Fibroblast of skin of left quadriceps (primary cell): ENCODE data around the gene BRI3.

Experiments used
- DNase-seq, 2 experiments: peaks; one replicate each; pipeline ENCODE4 v3.0.0-alpha.2; 2013; ENCODE audit warnings: low read depth in 2 of 2

Gene BRI3

DNA sequence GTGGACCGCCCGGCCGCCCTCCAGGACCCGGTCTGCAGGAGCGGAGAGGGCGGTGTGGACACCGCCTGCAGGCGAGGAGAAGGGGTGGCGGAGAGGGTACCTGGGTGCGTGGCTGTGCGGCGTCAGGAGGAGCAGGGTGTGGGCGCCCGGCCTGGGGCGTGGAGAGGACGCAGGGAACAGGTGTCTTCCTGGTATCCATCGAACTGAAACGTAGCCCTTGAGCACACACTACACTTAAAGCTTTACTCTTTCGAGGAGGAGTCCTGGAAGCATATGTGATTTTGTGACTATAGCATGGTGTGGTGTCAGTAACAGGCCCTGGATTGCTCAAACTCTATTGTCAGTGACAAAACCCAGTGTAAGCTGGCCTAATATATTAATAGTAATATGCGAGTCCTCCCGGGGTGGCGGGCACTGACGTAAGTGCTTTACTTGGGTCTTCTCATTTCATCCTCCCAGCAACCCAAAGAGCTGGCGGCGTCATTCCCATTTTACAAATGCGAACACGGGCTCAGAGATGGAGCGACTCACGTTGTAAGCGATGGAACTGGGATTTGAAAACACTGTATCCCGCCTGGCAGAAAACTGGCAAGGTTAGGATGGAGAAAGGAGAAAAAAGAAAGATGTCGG lies 28.9 kb upstream of the BRI3 start:
- DNase-seq: no peak

DNA sequence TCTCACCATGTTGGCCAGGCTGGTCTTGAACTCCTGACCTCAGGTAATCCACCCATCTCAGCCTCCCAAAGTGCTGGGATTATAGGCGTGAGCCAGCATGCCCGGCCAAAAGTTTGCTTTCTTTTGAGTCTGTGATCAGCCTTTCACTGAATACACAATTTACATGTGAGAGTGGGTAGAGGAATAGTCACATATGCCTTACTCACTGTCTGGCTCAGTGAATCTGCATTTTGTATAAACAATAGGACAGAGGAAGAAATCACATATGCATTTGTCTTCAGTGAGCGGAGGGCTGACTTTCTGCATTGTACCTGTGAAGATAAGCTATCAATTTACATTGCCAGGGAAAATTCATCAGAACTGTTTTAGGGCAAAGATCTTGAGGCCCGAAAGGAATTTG lies 27.0 kb upstream of the BRI3 start:
- DNase-seq: no peak

DNA sequence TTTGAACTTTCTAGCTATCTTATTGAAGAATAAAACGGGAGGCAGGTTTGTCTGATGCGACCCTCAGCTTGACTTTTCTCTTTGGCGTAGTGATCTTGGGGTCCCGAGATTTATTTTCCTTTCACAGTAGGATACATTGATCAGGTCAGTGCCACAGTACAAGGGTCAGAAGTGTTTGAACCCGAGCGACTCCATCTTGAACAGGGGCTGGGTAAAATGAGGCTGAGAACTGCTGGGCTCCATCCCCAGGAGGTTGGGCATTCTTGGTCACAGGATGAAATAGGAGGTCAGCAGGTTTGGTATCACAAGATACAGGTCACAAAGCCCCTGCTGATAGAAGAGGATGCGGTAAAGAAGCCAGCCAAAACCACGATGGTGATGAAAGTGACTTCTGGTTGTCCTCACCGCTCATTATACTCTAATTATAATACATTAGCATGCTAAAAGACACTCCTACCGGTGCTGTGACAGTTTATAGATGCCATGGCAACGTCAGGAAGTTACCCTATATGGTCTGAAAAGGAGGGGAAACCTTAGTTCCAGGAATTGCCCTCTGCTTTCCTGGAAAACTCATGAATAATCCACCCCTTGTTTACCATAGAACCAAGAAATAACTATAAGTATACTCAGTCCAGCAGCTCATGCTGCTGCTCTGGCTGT lies 26.4 kb upstream of the BRI3 start:
- DNase-seq: no peak

DNA sequence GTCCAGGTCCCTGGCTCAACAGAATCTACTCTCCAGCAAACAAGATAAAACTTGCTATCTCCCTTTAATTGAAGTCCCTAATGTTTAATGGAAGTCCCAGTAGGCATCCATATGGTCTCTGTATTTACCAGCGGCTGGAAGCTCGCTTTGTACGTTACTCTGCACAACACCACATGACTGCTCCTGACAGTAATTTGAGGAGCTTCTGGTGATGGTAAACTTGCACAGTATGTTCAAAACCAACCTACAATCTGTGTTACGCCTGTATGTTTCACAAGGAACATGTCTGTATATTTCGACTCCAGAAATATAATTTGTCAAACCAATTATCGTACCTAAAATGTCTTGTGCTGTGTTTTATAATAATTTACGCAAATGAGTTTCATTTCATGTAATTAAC lies 25.1 kb upstream of the BRI3 start:
- DNase-seq: no peak

DNA sequence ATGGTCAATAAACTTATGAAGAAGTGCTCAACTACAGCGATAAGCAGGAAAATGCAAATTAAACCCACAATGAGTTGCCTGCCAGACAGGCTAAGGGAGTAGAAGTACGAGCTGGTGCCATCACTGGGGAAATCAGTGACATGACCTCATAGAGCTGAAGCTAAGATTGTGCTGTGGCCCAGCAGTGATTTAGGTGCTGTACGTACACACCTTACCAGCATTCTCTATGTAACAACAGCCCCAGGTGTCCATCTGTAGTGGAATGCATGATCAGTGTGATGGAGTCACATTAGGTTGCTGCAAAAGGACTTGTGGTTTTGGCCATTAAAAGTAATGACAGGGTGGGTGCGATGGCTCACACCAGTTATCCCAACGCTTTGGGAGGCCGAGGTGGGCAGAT lies 23.8 kb upstream of the BRI3 start:
- DNase-seq: no peak

DNA sequence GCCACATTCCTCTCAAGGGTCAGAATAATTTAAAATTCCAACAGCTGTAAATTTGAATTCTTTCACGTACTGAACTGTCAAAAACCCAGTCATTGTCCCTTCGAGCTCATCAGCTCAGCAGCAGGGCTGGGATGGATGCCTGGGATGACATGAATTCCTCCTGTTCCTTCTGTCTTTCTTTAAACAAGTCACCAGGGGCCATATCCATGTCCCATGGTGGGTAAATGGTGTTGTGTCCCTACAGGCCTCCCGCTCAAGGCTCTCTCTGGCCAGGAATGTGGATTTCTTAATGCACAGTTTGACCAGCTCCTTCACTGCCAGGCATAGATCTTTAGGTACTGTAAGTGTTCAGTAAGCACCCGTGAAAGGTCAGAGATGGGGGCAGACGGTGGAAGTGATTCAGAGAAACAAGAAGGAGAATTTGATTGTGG lies 15.6 kb upstream of the BRI3 start:
- DNase-seq: no peak

DNA sequence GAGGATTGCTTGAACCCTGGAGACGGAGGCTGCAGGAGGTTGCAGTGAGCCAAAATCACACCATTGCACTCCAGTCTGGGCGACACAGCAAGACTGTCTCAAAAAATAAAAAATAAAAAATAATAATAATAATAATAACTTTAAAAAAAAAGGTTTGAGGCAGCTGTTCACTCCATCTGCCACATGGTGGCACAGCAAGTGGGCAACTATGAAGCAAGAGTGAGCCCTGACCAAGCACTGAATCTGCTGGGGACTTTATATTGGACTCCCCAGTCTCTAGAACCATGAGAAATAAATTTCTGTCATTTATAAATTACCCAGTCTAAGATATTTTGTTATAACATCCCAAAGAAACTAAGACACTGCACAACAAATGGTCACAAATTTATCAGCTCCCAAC lies 14.6 kb upstream of the BRI3 start:
- no peak for DNase-seq

DNA sequence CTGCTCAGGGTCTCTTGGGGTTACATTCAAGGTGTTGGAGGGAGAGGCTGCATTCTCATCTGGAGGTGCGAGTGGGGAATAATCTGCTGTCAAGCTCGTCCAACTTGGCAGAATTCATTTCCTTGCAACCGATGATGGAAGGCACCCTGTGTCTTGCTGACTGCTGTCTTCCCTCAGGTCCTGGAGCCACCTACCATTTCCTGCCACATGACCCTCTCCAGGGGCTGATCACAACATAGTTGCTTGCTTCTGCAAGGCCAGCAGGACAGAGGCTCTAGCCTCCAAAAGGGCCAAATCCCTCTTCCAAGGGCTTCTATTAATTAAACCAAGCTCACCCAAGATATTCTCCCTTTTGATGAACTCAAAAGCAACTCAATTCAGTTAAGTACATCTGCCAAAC lies 14.2 kb upstream of the BRI3 start:
- DNase-seq: no peak

DNA sequence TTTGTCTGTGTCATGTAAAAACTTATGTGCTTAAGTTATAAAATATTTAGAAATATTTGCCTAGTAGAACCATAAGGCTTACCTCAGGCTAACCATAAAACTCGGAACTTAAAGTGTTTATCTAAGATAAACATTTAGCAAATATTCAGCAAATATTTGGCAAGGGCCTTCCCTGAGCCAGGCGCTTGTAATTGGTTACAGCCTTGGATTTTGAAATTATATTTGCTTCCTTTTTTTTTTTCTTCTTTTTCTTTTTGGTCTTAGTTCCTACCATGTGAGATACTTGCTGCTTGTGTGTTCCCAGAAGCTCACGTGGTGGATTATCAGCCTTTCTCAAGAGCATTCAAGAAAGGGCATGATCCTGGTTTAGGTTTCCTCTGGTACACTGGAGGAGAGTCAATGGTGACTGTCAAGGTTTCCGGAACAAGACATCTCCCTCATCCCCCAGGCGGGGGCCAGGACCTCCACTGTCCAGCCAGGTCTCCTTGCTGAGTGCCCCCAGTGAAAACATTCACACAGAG lies 5.2 kb upstream of the BRI3 start:
- no peak for DNase-seq

DNA sequence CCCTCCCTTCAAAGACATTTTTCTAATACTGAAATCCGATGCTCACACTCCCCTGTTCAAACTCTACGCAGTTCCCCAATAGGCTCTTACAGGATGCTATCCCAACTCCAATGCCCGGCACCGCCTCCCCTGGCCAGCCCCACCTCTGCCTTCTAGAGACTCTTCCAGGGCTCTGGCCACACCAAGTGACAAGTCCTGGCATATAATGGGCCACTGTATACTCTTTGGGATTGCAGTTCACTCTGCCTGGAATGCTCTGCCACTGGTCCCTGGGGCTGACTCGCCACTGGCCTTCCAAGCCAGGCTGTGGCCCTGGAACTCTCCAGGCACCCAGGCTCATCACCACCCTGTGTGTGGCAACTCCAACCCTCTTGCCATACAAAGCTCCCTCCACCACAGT lies 3.1 kb upstream of the BRI3 start:
- no peak for DNase-seq

DNA sequence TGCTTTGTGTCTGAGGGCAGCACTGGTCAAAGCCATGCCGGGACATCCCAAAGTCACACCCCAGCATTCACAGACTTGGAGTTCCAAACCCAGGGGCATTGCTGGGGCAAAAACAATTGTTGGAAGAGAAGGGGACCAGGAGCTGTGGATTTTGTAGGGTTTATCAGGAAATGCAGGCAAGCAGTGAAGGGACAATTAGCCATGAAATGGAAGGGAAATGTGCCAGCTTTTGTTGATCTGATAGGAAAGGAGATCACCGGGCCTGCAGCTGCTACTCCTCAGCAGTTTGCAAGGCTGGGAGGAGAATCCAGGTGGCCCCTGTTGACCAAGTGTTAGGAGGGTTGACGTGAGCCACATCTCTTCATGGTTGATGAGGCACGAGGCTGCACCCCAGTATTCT lies 2.5 kb upstream of the BRI3 start:
- no peak for DNase-seq

DNA sequence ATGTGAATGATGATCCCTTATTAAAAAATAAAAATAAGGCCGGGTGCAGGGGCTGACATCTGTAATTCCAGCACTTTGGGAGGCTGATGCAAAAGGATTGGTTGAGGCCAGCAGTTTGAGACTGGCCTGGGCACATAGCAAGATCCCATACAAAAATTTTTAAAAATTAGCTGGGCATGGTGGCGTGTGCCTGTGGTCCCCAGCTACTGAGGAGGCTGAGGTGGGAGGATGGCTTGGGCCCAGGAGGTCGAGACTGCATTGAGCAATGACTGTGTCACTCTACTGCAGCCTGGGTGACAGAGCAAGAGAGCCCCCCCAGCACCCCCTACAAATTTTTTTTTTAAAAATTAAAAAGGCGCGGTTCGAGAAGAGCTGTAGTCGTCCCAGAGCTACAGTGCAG lies 1.2 kb upstream of the BRI3 start:
- DNase-seq: no peak

DNA sequence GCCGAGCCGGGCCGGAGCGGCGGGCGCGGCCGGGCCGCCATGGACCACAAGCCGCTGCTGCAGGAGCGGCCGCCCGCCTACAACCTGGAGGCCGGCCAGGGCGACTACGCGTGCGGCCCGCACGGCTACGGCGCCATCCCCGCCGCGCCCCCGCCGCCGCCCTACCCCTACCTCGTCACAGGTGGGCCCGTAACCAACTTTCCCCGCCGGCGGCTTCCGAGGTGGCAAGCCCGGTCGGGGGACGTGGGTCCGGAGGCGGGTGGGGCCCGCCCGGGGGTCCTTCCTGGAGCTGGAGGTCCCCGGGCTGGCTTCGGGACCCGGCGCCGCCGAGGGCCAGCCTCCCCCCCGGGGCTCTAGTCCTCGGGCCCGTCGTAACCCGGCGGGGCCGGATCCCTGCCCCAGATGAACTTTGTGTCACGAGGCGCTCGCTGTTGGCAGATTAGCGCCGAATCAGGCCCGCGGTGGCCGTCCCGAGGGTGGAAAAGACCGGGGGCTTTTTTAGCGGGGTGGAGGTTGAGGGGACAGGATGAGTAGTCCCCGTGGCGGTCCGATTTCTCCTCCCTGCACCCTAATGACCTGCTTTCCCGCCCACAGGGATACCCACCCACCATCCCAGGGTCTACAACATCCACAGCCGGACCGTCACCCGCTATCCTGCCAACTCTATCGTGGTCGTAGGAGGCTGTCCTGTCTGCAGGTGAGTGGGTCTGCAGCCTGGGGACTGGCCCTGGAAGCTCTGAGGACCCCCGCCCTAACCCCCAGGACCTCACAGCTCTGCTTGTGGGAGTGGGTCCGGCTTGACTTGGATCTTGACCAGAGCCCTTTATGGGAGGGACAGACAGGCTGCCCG lies 496 bp downstream of the BRI3 start:
- no peak for DNase-seq

DNA sequence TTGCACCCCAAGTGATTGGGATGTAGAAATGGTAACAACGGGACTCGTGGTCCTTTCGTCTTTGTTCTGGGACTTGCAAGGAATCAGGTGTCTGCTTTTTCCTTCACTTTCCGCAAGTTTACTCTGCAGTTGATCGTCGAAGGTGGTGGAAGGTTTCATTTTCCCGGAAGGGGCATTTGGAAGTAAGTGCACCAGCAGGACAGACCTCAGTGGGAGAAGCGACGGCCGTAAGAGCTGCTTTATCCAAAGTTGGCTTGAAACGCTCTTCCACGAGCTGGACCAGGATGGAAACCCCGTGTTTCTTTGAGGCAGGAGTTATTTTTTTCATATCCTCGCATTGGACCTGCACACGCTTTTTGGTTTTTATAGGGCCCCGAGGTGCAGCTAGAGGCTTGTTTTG lies 1.2 kb downstream of the BRI3 start:
- no peak for DNase-seq

DNA sequence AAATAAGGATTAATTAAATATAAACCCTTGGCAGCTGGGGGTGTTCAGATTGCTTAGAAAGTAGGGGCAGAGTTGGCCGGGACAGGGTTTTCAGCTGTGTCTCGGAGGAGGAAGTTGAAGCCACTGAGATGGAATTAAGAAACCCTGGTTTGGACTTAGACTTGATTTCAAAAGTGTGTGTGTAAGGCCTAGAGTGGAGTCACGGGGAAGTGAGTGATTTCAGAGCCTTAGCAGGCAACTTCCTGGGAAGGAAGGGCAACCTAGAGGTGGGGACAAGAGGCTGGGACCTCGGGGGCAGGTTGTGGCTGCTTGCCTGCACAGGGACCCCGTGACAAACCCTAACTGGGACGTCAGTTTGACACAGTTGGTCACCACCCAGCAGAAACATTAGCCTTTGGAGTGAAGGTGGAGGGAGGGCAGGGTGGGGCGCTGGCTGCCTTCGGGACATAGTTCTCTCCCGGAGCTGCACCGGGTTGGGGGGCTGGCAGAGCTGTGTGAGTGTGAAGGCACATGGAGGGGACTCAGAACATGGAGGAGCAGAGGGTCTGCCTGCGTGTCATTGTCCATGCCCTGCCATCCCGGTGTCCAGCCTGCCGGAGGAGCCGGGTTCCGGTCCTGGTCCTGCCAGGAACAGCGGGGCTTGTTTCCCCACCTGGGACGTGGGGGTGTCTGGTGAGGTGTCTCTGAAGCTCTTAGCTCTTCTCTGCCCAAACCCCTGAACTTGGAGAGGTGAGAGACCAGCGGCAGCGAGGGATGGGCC lies 1.8 kb downstream of the BRI3 start:
- no peak for DNase-seq

DNA sequence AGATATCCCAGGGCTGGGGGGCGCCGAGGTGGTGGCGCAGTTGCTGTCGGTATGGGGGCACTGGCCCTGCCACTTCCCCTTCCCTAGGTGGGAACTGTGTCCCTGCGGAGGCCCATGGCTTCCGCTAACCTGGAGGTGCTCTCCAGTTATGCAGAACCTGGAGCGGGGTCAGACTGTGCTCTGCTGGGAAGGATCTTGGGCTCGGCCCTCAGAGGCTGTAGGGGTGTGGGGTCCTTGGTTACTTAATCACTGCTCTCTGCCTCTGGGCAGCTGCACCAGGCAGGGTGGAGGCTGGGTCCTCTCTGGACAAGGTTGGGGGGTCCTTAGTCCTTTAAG lies 2.4 kb downstream of the BRI3 start:
- DNase-seq: no peak

DNA sequence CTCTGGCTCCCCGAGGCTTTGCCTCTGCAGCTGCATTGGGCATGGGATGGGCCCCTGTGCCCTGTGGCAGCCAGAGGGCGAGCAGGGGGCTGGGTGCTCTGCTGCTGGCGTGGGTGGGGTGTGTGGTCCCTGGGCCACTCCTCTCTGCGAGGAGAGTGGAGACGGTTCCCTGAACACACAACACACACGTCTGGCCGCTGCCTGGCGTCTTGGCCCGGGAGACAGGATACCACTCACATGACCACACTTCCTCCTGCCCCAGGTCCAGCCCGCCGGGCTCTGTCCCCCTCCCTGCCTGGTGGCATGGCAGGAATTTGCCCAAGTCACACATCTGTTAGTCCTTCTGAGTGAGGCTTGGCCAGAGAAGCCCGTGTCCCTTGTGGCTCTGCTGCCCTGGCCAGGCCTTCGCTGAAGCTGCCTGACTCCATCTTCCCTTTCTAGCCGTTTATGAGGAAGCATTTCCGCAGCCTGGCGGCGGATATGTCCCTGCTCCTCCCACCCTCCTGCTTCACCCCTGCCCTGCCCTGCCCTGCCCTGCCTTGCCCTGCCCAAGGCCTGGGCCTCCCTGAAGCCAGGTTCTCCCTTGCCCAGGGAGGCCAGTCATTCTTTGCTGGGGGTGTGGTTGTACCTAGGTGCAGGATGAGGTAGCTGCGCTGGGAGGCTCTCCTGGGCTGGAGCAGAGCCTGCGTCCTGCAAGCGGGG lies 3.0 kb downstream of the BRI3 start:
- no peak for DNase-seq

DNA sequence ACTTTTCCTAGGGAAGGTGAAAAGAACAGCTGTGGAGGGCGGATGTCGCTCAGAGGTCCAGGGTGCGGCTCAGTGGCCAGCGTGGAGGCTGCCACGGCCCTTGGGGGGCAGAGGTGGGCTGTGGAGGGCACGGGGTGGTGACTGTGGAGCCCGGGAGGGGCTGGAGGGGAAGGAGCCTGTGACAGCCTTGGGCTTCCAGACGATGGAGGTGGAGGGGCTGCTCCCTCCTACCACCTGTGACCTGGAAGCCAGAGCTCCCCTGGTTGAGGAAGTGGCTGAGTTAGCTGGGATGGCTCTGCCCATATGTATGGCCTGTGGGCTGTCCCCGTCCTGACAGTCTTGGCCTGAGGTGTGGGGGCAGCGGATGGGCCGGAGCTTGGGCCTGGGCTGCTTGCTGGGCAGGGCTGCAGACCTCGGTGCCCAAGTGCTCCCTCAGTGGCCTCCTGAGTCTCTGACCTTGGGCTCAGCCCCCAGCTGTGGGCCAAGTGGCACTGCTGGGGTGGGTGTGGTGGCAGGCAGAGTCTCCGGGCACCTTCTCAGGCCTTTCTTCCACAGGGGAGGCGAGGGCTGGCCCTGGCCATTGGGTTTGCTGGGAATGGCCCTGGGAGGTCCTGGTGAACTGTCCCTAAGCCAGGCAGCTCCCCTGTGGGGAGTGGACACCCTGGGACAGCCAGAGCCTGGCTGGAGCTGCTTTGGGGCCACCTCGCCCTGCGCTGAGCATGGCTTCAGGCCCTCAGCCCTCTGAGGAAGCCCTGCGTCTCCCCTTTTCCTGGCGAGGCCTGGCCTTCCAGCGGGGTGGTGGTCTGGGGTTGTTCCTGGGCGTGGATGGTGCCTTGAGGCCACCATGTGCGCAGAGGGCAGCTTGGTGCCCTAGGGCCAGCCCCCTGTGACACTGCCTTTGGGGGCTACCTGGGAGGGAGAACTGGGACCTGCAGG lies 3.9 kb downstream of the BRI3 start:
- no peak for DNase-seq

DNA sequence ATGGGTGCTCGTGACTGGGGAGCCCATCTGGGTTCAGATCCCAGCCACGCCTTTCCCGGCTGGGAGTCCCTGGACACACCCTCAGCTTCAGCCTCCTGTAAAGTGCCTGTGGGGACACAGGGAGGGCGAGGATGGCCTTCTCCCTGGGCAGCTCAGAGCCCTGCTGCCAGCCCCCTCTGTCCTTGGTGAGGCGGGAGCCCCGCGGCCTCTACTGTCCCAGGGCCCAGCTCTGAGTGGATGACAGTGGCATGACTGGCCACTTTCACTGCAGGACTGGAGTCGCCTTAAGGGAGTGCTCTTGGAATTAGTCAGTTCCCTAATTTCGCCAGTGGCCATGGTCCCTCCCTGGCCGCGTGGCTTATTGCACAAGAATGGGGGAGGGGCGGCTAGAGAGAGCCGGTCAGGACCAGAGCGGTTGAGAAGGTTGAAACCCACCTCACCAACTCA lies 4.6 kb downstream of the BRI3 start:
- DNase-seq: no peak

DNA sequence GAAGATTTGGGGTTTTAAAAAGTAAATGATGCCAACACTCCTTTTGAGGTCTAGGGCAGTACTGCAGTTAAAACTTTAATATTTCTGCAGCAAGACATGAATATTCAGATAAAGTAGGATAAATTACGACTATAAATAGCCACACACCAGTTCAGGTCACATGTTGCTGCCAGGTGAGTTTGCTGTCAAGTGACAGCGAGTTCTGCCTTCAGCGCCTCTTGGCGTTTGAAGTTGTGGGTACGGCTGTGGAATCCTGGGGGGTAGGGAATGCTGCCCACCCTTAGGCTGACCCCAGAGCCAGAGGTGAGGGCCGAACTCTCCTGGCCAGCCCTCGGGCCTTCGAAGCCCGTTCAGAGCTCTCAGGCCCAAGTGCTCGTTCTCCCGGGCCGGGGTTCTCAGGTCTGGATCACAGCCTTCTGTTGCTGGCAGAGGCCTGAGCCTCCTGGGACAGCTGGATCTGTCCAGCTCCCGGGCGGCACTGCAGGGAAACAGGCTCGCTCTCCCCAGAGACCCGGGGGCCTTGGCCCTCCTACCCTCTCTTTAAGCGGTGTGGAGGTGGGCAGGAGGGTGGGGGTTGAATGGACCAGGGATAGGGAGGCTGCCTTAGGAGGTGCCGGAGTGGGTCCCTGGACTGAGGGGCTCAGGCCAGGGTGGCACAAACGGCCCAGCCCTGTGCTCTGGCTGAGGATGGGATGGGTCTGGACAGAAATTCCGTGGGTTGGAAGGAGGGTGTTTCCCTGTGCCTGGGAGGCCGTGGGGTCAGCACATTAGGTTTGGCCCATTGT lies 5.4 kb downstream of the BRI3 start:
- no peak for DNase-seq
